ENCODE data around the gene MOCOS. TPM values are rescaled to one million over a fixed set of nuclear protein-coding genes. Genes with fewer than 3 reads are reported as not detected.

Gene MOCOS
- total RNA-seq, 1 donor from 2014 or later, result 2.0 TPM

DNA sequence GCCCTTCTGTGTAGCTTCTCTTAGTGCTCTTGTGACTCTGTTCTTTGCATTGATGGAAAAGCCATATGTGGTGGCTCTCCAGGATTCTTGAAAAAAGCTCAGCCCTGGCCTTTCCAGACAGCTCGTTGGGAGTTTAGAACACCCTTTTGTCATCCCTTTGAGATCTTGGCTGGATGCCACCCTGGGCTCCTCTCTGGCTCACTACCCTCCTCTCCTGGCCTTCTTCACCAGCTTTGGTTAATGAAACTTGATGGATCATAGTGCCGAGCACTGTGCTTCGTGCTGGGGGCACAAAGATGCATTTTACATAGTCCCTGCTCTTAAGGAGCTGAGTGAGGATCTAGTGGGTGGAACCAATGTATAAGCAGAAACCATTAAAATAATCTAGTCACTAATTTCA is 94.6 kb downstream of the MOCOS start:
- no peaks in the 10 kb centered on the region for H3K4me1 Mint-ChIP-seq (ENCODE audit: low read depth)
- no peak for DNase-seq (ENCODE audit: low spot score, unreplicated experiment)
- TF ChIP-seq, protein P1, sequence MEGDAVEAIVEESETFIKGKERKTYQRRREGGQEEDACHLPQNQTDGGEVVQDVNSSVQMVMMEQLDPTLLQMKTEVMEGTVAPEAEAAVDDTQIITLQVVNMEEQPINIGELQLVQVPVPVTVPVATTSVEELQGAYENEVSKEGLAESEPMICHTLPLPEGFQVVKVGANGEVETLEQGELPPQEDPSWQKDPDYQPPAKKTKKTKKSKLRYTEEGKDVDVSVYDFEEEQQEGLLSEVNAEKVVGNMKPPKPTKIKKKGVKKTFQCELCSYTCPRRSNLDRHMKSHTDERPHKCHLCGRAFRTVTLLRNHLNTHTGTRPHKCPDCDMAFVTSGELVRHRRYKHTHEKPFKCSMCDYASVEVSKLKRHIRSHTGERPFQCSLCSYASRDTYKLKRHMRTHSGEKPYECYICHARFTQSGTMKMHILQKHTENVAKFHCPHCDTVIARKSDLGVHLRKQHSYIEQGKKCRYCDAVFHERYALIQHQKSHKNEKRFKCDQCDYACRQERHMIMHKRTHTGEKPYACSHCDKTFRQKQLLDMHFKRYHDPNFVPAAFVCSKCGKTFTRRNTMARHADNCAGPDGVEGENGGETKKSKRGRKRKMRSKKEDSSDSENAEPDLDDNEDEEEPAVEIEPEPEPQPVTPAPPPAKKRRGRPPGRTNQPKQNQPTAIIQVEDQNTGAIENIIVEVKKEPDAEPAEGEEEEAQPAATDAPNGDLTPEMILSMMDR (IDR thresholded peaks at IDR 0.05; ENCODE audit: unreplicated experiment), result no peak
- no peaks in the 10 kb centered on the region for H3K36me3 Mint-ChIP-seq (ENCODE audit: insufficient read depth)
- H3K27me3 Mint-ChIP-seq, result peaks cover 41% of the 10 kb centered on the region
- H3K9me3 Mint-ChIP-seq (ENCODE audit: low read depth), result no peaks in the 10 kb centered on the region
- no peak overlapping the region for H3K27ac Mint-ChIP-seq
- H3K4me3 Mint-ChIP-seq (ENCODE audit: low read depth), result no peak overlapping the region

DNA sequence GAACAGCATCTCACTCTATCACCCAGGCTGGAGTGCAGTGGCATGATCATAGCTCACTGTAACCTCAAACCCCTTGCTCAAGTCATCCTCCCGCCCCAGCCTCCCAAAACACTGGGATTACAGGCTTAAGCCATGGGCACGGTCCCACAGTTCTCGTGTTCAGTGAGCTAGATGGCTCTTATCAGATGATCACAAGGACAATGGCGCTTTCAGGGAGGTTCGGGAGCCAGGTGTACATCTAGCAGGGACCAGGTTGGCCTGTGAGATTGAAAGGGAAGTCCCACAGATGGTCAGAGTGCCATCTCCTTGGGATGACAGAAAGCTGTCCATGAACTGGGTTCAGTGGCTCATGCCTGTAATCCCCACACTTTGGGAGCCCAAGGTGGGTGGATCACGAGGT is 96.2 kb downstream of the MOCOS start:
- H3K4me3 Mint-ChIP-seq (ENCODE audit: low read depth), result no peak overlapping the region
- TF ChIP-seq, protein P1 (IDR thresholded peaks at IDR 0.05; ENCODE audit: unreplicated experiment), result no peak
- DNase-seq (ENCODE audit: low spot score, unreplicated experiment), result no peak
- no peaks in the 10 kb centered on the region for H3K4me1 Mint-ChIP-seq (ENCODE audit: low read depth)
- no peaks in the 10 kb centered on the region for H3K36me3 Mint-ChIP-seq (ENCODE audit: insufficient read depth)
- peaks cover 32% of the 10 kb centered on the region for H3K27me3 Mint-ChIP-seq
- no peak overlapping the region for H3K27ac Mint-ChIP-seq
- peaks cover 3% of the 10 kb centered on the region for H3K9me3 Mint-ChIP-seq (ENCODE audit: low read depth)

DNA sequence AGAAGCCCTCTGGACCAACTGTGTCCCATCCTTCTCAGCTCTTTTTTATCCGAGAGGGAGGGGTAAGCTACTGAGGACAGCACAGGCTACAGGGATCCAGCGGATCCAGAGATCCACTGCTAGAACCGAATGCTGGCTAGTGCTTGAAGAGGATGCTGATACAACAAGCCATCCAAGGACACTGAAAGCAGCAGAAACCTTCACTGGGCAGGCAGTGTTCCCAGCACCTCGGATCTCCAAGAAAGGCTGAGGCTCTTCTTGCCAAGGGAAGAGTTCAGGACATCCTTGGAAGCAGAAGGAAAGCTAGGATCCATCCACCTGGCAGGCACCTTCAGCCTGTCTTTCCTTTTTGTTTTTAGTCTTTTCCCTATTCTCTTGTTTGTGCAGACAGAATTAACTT is 97.0 kb downstream of the MOCOS start:
- H3K27ac Mint-ChIP-seq, result no peak overlapping the region
- TF ChIP-seq, protein P1 (IDR thresholded peaks at IDR 0.05; ENCODE audit: unreplicated experiment), result no peak
- no peak for DNase-seq (ENCODE audit: low spot score, unreplicated experiment)
- peaks cover 31% of the 10 kb centered on the region for H3K27me3 Mint-ChIP-seq
- no peaks in the 10 kb centered on the region for H3K4me1 Mint-ChIP-seq (ENCODE audit: low read depth)
- H3K9me3 Mint-ChIP-seq (ENCODE audit: low read depth), result peaks cover 7% of the 10 kb centered on the region
- H3K4me3 Mint-ChIP-seq (ENCODE audit: low read depth), result no peak overlapping the region
- H3K36me3 Mint-ChIP-seq (ENCODE audit: insufficient read depth), result no peaks in the 10 kb centered on the region

DNA sequence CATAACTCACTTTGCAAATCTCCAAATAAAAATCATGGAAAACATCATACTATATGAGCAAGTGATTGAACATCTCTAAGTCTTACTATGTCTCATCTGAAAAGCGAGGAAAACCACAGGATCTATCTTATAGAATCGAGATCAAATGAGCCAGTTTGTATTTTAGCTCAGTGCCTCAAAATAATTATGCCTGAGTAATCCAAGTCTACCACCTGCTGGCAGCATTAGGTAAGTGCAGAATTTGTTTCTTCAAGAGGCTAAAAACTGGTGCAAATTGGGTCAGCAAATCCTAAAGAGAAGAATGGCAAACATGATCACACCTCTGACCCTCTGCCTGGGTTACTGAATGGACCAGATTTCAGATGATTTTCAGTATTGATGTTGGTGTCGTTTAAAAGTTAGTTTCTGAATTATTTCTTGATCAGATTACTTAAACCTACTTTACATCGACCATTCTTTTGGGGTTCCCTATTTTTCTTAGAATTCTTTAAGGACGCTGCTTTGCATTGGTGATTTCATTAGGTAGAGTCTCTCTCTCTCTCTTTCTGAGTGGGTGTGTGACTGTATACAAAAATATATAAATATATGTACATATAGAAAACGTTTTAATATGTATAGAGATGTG is 97.5 kb downstream of the MOCOS start:
- TF ChIP-seq, protein P1 (IDR thresholded peaks at IDR 0.05; ENCODE audit: unreplicated experiment), result peak; percentile 82
- Mint-ChIP-seq H3K27ac (no peak overlapping the region), H3K4me1 (ENCODE audit: low read depth) (no peaks in the 10 kb centered on the region), H3K9me3 (ENCODE audit: low read depth) (peaks cover 7% of the 10 kb centered on the region), H3K27me3 (peaks cover 30% of the 10 kb centered on the region), H3K36me3 (ENCODE audit: insufficient read depth) (no peaks in the 10 kb centered on the region), H3K4me3 (ENCODE audit: low read depth) (no peak overlapping the region)
- no peak for DNase-seq (ENCODE audit: low spot score, unreplicated experiment)

DNA sequence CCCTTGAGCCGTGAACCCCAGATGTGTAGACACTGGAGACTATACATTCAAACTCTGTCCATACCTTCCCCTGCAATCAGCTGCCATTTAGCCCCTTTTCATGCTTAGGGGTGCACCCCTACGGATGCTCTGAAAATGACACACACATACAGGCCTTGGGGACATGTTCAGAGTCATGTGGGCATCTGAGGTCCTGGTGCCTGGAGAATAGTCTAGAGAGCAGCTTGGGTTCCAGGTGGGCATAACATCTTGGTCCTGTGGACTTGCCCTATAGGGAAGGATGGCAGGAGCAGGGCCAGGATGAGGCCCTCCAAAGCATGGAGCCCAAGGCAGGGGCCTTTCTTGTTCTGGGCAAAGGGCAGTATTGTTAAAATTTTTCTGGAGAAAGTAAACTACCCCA is 100.4 kb downstream of the MOCOS start:
- no peaks in the 10 kb centered on the region for H3K36me3 Mint-ChIP-seq (ENCODE audit: insufficient read depth)
- DNase-seq (ENCODE audit: low spot score, unreplicated experiment), result no peak
- H3K9me3 Mint-ChIP-seq (ENCODE audit: low read depth), result peaks cover 7% of the 10 kb centered on the region
- TF ChIP-seq, protein P1 (IDR thresholded peaks at IDR 0.05; ENCODE audit: unreplicated experiment), result no peak
- H3K4me1 Mint-ChIP-seq (ENCODE audit: low read depth), result no peaks in the 10 kb centered on the region
- H3K4me3 Mint-ChIP-seq (ENCODE audit: low read depth), result no peak overlapping the region
- peaks cover 18% of the 10 kb centered on the region for H3K27me3 Mint-ChIP-seq
- no peak overlapping the region for H3K27ac Mint-ChIP-seq
